ENCODE results near the gene PPP2R2C.
A peak's percentile ranks its signal among the peaks of the same experiment; 100 is the strongest.

PPP2R2C gene

DNA sequence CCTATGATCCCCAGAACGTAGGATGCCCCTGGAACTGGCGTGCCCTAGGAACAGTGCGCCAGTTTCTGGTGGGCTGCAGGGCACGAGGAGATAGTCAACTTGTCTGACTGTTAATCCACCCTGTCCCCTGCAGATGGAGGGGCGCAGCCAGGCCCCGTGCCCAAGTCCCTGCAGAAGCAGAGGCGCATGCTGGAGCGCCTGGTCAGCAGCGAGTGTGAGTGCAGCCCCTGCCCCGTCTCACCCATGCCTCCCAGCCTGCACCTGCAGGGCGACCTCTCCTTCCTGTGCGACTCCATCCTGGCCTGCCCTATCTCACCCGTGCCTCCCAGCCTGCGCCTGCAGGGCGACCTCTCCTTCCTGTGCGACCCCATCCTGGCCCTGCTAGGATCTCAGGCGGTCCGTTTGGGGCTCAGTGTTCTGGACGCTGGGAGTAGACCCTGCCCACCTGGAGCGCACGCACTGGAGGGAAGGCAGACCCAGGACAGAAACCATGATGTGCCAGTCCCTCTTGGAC lies 180.6 kb downstream of the PPP2R2C start:
- in situ Hi-C loops (cut with HindIII; ENCODE audit: low pct_unique_long_range_greater_than_20kb, low sequenced_read_pairs) = no loop called here
- TF ChIP-seq JUND (IDR thresholded peaks at IDR 0.05; ENCODE audit: low read depth) = no peak
- no peak for DNase-seq (ENCODE audit: low read depth in 1 of 2, low spot score in 1 of 2)

DNA sequence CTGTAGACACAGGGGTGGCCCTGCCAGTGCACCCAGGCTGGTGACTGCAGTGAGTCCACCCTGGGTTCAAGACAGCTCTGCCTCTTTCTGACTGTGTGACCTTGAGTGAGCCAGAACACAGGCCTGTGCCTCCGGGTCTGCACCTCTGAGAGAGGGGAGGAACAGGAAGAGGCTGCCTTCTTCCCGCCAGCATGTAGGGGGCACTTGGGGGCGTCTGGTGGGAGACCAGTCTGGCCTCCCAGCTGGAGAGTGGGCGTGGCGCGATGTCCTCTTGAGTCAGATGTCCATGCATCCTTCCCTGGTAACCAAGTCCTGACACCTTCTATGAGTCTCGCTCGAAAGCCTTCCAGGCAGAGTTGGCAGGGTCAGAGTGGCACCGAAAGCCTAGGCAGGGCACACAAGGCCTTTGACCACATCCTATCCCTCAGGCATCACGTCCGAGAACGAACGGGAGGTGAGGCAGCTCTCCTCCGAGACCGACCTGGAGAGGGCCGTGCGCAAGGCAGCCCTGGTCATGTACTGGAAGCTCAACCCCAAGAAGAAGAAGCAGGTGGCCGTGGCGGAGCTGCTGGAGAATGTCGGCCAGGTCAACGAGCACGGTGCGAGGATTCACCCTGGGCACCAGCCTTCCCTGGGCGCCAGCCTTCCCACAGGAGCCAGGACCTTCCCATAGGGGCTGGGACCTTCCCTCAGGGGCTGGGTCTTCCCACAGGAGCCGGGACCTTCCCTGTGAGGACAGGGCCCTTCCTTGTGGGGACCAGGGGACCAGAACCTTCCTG lies 181.5 kb downstream of the PPP2R2C start:
- TF ChIP-seq JUND (IDR thresholded peaks at IDR 0.05; ENCODE audit: low read depth) = no peak
- in situ Hi-C loops (cut with HindIII; ENCODE audit: low pct_unique_long_range_greater_than_20kb, low sequenced_read_pairs) = no loop called here
- DNase-seq (ENCODE audit: low read depth in 1 of 2, low spot score in 1 of 2) = no peak

DNA sequence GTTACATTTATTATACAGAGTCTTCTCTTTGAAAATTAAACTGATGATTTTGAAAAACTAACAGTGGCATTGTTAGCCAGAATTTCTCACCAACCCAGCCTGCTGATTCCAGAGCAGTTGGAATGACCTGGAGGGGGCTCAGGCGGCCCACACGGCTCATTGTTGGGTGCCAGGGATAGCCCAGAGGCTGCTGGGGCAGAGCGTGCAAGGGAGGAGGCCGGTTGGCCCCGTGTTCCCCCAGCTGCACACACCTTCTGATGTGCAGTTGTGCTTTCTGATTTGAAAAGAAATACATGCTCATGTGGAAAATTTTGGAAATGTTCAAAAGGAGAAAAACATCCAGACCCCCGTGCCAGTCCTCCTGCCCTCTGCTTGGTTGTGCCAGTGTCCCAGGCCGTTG lies 182.2 kb downstream of the PPP2R2C start:
- TF ChIP-seq JUND (IDR thresholded peaks at IDR 0.05; ENCODE audit: low read depth) = no peak
- in situ Hi-C loops (cut with HindIII; ENCODE audit: low pct_unique_long_range_greater_than_20kb, low sequenced_read_pairs) = no loop called here
- no peak for DNase-seq (ENCODE audit: low read depth in 1 of 2, low spot score in 1 of 2)

- in situ Hi-C loops (cut with HindIII; ENCODE audit: low pct_unique_long_range_greater_than_20kb, low sequenced_read_pairs) = no loop called here
These were observed 183.5 kb downstream of the PPP2R2C start for GRCh38 chr4:6288871-6289270.

DNA sequence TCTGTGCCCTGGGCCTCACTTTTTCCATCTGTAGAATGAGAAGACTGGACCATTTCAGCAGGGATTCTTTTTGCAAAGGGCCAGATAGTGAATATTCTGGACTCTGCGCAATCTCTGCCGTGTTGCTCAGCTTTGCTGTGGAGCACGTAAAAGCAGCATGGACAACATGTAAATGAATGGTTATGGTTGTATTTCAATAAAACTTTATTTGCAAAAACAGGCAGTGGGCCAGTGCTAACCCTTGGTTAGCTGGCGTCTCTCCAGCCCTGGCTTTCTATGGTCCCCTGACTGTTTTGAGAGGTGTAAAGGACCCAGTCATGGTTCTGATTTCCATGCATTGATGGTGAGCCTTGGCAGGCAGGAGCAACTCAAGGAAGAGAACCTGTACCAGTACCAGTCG lies 184.1 kb downstream of the PPP2R2C start:
- TF ChIP-seq JUND (IDR thresholded peaks at IDR 0.05; ENCODE audit: low read depth) = no peak
- no peak for DNase-seq (ENCODE audit: low read depth in 1 of 2, low spot score in 1 of 2)
- in situ Hi-C loops (cut with HindIII; ENCODE audit: low pct_unique_long_range_greater_than_20kb, low sequenced_read_pairs) = no loop called here

More at GRCh38 chr4:6288871-6289270, 183.5 kb downstream of the PPP2R2C start:
- TF ChIP-seq JUND (IDR thresholded peaks at IDR 0.05; ENCODE audit: low read depth) = no peak
- no peak for DNase-seq (ENCODE audit: low read depth in 1 of 2, low spot score in 1 of 2)

DNA sequence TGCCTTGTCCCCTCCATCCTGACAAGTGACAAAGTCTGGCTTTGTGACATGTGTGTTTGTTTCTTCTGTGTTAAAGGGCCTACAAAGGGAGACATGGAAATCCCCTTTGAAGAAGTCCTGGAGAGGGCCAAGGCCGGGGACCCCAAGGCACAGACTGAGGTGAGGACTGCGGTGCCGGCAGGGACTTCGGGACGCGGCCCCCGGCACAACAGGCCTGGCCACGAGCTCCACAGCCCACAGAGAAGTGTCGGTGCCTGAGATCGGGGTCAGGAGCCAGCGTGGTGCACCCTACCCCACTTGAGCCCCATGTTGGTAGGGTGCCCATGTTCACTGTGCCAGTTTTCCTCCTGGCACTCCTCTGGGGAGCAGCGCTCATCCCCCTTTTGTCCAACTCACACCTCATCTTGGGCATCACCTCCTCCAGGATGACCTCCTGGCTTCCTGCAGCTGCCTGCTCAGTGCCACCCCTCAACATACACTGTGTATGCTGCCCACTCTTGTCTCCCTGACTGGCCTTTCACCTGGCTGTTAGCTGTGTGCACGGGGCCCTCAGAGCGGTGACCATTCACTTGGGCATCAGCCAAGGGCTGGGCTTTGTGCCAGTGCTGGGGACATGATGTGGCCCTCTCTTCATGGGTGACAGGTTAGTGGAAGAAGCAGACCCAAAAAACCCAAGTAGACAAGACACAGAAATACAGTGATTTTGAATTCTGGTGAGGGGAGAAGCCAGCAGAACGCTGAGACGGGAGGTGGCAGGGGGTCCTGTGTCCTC lies 185.2 kb downstream of the PPP2R2C start:
- no peak for DNase-seq (ENCODE audit: low read depth in 1 of 2, low spot score in 1 of 2)
- no peak for TF ChIP-seq JUND (IDR thresholded peaks at IDR 0.05; ENCODE audit: low read depth)
- in situ Hi-C loops (cut with HindIII; ENCODE audit: low pct_unique_long_range_greater_than_20kb, low sequenced_read_pairs) = no loop called here

DNA sequence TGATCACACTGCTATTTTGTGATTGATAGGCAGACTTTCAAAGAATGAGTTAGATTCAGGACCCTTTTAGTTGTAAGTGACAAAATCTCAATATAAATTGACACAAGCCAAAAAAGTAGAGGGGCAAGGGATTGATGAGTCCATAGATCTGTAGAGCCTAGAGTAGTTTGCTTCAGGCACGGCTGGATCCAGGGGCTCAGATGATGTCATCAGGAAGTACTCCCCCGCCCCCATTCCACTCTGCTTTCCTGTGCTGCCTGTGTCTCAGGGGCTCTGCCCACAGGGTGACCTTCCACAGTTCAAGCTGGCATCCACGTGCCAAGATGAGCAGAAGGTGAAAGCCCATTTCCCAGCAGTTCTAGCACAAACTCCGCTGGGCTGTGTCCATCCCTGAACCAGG lies 189.1 kb downstream of the PPP2R2C start:
- no peak for DNase-seq (ENCODE audit: low read depth in 1 of 2, low spot score in 1 of 2)
- in situ Hi-C loops (cut with HindIII; ENCODE audit: low pct_unique_long_range_greater_than_20kb, low sequenced_read_pairs) = no loop called here
- no peak for TF ChIP-seq JUND (IDR thresholded peaks at IDR 0.05; ENCODE audit: low read depth)

DNA sequence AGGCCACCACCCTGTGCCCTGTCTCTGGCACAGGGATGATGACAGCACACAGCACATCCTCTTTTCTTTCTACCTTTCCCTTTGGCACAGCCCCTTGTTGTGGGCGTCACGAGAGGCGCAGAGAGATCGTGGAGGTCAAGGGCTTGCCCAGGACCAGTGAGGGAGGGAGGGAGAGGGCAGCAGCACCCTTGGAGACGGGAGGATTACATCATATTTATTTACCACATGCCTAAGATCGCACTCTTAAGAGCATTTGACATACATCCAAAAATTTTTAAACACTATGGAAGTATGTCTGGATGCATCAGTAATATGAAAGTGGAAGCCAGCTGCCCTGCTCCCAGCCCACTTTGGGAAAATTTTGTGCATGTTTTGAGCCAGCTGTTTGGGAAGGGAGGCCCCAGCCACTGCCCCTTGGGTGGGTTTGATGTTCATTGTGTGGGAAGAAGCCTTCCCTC lies 190.1 kb downstream of the PPP2R2C start:
- in situ Hi-C loops (cut with HindIII; ENCODE audit: low pct_unique_long_range_greater_than_20kb, low sequenced_read_pairs) = no loop called here
- DNase-seq (ENCODE audit: low read depth in 1 of 2, low spot score in 1 of 2) = peak; percentile 31 to 57
- no peak for TF ChIP-seq JUND (IDR thresholded peaks at IDR 0.05; ENCODE audit: low read depth)

DNA sequence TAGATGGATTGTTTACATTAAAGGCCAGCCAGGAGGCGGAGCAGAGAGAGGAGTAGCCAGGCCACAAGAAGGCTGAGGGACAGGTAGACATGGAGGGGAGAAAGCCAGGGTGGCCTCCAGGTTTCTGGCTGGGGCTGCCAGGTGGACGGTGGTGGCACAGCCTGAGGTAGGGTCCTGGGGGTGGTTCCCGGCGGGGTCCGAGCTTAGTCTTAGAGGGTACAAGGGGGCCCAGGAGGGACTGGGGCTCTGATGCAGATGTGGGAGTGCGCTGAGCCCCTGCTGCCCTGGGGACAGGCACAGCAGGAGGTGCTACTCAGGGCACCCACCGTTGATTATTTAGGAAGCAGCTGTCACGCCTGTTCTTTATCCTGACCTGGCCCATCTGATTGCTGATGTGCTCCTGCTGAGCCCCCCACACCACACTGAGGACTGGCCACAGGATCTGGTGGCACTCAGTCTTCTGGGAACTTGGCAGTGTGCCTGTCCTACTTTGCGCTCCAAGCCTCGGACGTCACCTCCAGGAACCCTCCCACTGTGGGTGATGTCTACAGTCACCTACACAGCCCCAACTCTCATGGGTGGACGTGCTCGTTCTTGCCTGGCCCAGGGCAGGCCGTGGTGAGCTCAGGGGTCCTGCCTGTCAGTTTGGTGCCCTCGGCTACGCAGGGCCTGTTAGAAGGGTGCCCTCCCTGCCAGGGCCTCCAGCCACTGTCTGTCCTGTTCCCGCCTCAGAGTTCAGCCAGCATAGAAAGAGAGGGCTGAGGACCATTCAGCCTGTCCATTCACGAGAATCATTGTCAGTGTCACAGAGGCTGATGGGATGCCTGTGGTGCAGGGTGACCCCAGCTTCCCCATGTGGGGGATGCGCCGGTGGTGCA lies 190.7 kb downstream of the PPP2R2C start:
- DNase-seq (ENCODE audit: low read depth in 1 of 2, low spot score in 1 of 2) = no peak
- TF ChIP-seq JUND (IDR thresholded peaks at IDR 0.05; ENCODE audit: low read depth) = no peak
- in situ Hi-C loops (cut with HindIII; ENCODE audit: low pct_unique_long_range_greater_than_20kb, low sequenced_read_pairs) = no loop called here

DNA sequence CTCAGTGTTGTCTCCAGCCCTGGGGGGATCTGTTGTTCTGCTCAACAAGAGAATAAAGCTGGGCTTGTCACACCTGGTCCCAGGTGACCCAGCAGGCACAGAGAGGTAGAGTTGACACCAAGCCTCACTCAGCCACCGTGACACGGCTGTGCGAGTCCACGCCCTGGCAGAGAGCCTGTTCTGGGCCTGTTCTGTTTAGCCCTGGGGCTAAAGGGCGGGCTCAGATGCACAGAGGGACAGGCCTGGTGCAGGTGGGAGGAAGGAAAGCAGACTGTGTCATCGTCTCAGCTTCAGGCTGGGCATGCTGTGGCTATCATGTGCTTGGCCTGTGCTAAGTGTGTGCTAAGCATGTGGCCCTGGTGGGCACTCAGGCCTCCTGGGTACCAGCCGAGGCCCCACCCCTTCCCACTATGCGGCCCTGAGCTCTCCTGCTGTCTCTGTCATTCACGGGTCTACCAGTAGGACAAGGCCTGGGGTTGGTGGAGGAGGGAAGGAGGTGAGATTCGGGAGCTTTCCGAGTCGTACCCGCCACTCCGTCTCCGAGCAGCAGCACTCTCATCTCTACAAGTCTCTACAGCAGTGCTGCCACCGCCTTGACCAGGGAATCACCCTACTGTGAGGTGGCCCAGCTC lies 191.9 kb downstream of the PPP2R2C start:
- in situ Hi-C loops (cut with HindIII; ENCODE audit: low pct_unique_long_range_greater_than_20kb, low sequenced_read_pairs) = no loop called here
- no peak for TF ChIP-seq JUND (IDR thresholded peaks at IDR 0.05; ENCODE audit: low read depth)
- peak; percentile 48 to 85 for DNase-seq (ENCODE audit: low read depth in 1 of 2, low spot score in 1 of 2)

GRCh38 chr4:6279582-6280289 lies 192.7 kb downstream of the PPP2R2C start:
- in situ Hi-C loops (cut with HindIII; ENCODE audit: low pct_unique_long_range_greater_than_20kb, low sequenced_read_pairs) = no loop called here
- no peak for TF ChIP-seq JUND (IDR thresholded peaks at IDR 0.05; ENCODE audit: low read depth)
- no peak for DNase-seq (ENCODE audit: low read depth in 1 of 2, low spot score in 1 of 2)

Data from T47D (cell line).